Measurements from ENCODE around the gene RAB33A.

The RAB33A gene

GRCh38 chrX:130171446-130172126 lies at the start of gene RAB33A:
RAB33A (plus strand) TSS chrX:130171962; CDS start chrX:130172063, 101 bp downstream.
- peak; percentile 45 for DNase-seq
- no peak for TF ChIP-seq CTCF (IDR thresholded peaks at IDR 0.05)
- Mint-ChIP-seq H3K9me3 (peaks cover 41% of the 10 kb centered on the region), H3K4me1 (peaks cover 25% of the 10 kb centered on the region), H3K4me3 (peak within 1 kb of the TSS; percentile 79), H3K27me3 (ENCODE audit: low read depth, poor library complexity) (peaks cover 34% of the 10 kb centered on the region), H3K27ac (no peak within 1 kb of the TSS), H3K36me3 (ENCODE audit: low read depth) (no peaks in the 10 kb centered on the region)

GRCh38 chrX:130124577-130124976 lies 47.2 kb upstream of the RAB33A start:
- H3K27ac Mint-ChIP-seq = no peak overlapping the region
- H3K36me3 Mint-ChIP-seq (ENCODE audit: low read depth) = peaks cover 29% of the 10 kb centered on the region
- H3K4me1 Mint-ChIP-seq = peaks cover 9% of the 10 kb centered on the region
- H3K9me3 Mint-ChIP-seq = peaks cover 38% of the 10 kb centered on the region
- no peak for DNase-seq
- no peaks in the 10 kb centered on the region for H3K27me3 Mint-ChIP-seq (ENCODE audit: low read depth, poor library complexity)
- TF ChIP-seq CTCF (IDR thresholded peaks at IDR 0.05) = no peak
- no peak overlapping the region for H3K4me3 Mint-ChIP-seq

- Mint-ChIP-seq H3K36me3 (ENCODE audit: low read depth) (peaks cover 29% of the 10 kb centered on the region), H3K9me3 (peaks cover 31% of the 10 kb centered on the region), H3K27ac (no peak overlapping the region), H3K4me3 (no peak overlapping the region), H3K27me3 (ENCODE audit: low read depth, poor library complexity) (no peaks in the 10 kb centered on the region), H3K4me1 (peaks cover 2% of the 10 kb centered on the region)
- TF ChIP-seq CTCF (IDR thresholded peaks at IDR 0.05) = no peak
- no peak for DNase-seq
These were observed 46.5 kb upstream of the RAB33A start for GRCh38 chrX:130125091-130125874.

GRCh38 chrX:130130990-130131389 lies 40.8 kb upstream of the RAB33A start:
- H3K4me1 Mint-ChIP-seq = no peaks in the 10 kb centered on the region
- peaks cover 22% of the 10 kb centered on the region for H3K36me3 Mint-ChIP-seq (ENCODE audit: low read depth)
- no peak overlapping the region for H3K27ac Mint-ChIP-seq
- peaks cover 27% of the 10 kb centered on the region for H3K9me3 Mint-ChIP-seq
- no peak for TF ChIP-seq CTCF (IDR thresholded peaks at IDR 0.05)
- no peak overlapping the region for H3K4me3 Mint-ChIP-seq
- H3K27me3 Mint-ChIP-seq (ENCODE audit: low read depth, poor library complexity) = peaks cover 2% of the 10 kb centered on the region
- no peak for DNase-seq

- peaks cover 38% of the 10 kb centered on the region for H3K9me3 Mint-ChIP-seq
- H3K36me3 Mint-ChIP-seq (ENCODE audit: low read depth) = peaks cover 36% of the 10 kb centered on the region
- peaks cover 6% of the 10 kb centered on the region for H3K4me1 Mint-ChIP-seq
- peak overlapping the region; percentile 78 for H3K27ac Mint-ChIP-seq
- H3K27me3 Mint-ChIP-seq (ENCODE audit: low read depth, poor library complexity) = peaks cover 2% of the 10 kb centered on the region
- no peak overlapping the region for H3K4me3 Mint-ChIP-seq
- DNase-seq = no peak
- TF ChIP-seq CTCF (IDR thresholded peaks at IDR 0.05) = no peak
These were observed 35.3 kb upstream of the RAB33A start for GRCh38 chrX:130136496-130136895.
